Choroid plexus epithelial cell (primary cell): ENCODE data around the gene CAPN5.

Experiments
- DNase-seq: peaks from one replicate; pipeline ENCODE4 v3.0.0-alpha.2; 2010; ENCODE audit warnings: low read depth
- H3K4me3 ChIP-seq: 2 replicates; pipeline ENCODE4 v1.5.1; 2011; ENCODE audit warnings: low read depth, mild to moderate bottlenecking, control low read depth, low read length, moderate library complexity
- CTCF ChIP-seq: conservative IDR thresholded peaks from 2 replicates; pipeline ENCODE4 v1.5.1; 2011; ENCODE audit warnings: low read depth, mild to moderate bottlenecking, control low read depth, inconsistent platforms, low read length, moderate library complexity

The CAPN5 gene

GRCh38 chr11:77131560-77131959 is 64.8 kb downstream of the CAPN5 start:
- DNase-seq = no peak
- TF ChIP-seq CTCF = no peak
- no peak overlapping the region for H3K4me3 ChIP-seq

- DNase-seq = no peak
- H3K4me3 ChIP-seq = no peak overlapping the region
- TF ChIP-seq CTCF = no peak
These were observed 68.3 kb downstream of the CAPN5 start for GRCh38 chr11:77135069-77135468.

- DNase-seq = peak; percentile 54
- no peak for TF ChIP-seq CTCF
- H3K4me3 ChIP-seq = no peak overlapping the region
These were observed 69.3 kb downstream of the CAPN5 start for GRCh38 chr11:77136074-77136473.

GRCh38 chr11:77136784-77137420 is 70.1 kb downstream of the CAPN5 start:
- no peak overlapping the region for H3K4me3 ChIP-seq
- DNase-seq = no peak
- no peak for TF ChIP-seq CTCF

- H3K4me3 ChIP-seq = no peak overlapping the region
- no peak for DNase-seq
- TF ChIP-seq CTCF = no peak
These were observed 70.7 kb downstream of the CAPN5 start for GRCh38 chr11:77137421-77137820.

- DNase-seq = no peak
- TF ChIP-seq CTCF = no peak
- H3K4me3 ChIP-seq = no peak overlapping the region
These were observed 71.4 kb downstream of the CAPN5 start for GRCh38 chr11:77138106-77138649.

GRCh38 chr11:77139201-77139600 is 72.4 kb downstream of the CAPN5 start:
- TF ChIP-seq CTCF = no peak
- no peak for DNase-seq
- H3K4me3 ChIP-seq = no peak overlapping the region
